HG03571 (cell line): ENCODE measurements around the gene STK32A.
"Not testable (repeated sequence)": the region's sequence is repeated elsewhere in the genome, so short reads cannot be mapped to it uniquely, and the experiment has no call there.

ENCODE experiments used
- ATAC-seq: cut with Tn5 transposase; IDR thresholded peaks from one replicate; pipeline ENCODE4 v1.9.1; 2021; ENCODE audit not compliant: unreplicated experiment

Gene STK32A

DNA sequence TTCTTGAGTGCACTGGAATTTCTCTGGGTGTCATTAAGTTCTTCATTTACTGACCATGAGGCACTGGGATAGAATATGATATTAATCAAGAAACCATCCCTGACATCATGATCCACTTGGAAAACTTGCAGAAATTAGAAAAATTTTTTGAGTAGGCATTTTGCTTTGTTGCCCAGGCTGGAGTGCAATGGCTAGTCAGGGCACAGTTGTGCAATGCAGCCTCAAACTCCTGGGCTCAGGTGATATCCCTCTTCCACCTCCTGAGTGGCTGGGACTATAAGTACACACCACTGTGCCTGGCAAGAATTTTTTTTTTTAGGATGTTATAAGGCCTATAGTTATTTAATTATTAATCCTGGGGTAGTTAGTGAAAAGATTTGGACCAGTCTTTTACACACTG lies 106.5 kb downstream of the STK32A start:
- ATAC-seq = no peak

DNA sequence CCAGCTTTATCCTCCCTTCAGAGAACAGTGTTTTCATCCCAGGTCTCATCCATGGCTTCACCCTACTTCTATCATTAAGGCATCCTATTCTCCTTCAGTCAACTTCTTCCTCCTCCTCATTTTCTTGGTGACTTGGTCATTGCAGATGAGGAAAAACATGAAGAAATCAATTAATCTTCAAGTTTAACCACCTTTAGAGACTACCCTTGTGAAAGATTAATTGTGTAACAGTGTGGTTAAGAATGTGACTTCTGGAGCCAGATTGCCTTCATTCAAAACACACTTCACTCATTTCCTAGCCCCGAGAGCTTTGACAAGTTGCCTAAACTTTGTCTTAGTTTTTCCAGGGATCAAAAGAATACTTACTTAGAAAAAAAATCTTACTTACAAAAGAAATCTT lies 110.0 kb downstream of the STK32A start:
- ATAC-seq = no peak

DNA sequence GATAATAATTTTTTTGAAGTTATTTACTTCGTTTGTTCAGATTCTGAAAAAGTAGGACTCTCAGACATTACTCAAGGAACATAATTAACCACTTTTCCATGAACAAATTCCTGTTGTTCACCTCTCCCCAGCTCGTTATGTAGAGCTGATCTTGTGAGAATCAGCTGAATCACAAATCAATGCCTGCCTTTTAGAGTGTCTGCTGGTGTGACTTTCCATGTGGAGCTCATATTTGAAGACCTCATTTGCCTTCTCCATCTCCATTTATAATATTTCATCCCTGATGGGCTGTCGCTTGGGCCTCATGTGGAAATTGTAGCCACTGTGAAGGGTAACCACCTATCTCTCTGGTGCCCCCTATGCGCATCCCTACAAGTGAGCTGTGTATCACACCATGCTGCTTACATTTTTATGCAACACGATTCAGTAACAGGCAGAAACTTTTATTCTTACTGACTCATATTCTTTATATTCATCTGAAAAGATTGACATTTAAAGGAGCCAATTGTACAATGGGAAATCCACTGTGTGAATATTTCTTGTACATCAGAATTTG lies 111.3 kb downstream of the STK32A start:
- ATAC-seq = no peak

DNA sequence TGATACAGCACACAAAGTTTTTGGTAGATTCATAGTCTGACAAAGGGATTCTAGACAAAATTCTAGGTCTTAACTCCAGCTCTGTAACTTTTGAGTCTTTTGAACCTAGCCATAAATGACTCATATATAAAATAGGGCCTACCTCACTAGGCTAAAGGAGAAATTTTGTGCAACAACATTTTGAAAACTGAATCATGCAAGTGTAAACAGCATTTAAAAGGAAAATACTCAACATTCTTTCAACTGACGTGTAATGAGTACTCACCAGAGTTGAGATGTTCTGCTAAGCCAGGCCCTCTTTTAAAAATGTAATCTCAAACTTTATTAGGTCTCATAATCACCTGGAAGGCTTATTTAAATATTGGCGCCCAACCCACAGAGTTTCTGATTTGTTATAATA lies 113.2 kb downstream of the STK32A start:
- no peak for ATAC-seq

DNA sequence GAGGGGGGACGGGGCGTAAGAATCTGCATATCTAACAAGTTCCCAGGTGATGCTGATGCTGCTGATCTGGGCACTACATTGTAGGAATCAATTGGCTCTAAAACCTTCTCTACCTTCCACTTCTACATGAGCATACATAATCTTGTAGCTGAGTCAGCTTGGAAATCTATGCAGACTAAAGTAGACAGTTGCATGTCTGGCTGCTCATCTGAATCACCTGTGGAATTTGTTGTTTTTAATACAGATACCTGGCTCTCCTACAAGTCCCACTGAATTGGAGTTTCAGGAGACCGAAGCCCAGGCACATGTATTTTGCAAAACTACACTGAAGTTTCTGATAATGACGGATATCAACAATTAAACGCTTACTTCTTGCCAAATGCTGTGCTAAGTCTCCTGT lies 113.6 kb downstream of the STK32A start:
- ATAC-seq = no peak

DNA sequence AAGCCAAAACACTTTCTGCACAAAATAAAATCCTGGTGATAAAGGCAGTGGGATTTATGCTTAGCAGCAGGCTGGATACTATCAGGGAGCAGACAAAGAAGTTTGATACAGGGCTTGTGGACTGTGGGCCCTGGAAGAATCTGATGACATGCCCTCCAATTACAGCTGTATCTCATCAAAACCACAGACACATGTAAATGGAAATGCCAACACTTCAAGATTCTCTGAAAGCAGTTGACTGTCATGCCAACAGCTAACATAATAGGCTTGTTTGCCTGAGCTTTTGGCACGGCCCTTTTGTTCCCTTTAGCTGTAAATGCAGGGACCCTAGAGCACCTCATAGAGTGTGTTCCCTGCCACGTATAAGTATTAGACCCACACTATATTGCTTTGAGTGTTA lies 114.4 kb downstream of the STK32A start:
- ATAC-seq = no peak

DNA sequence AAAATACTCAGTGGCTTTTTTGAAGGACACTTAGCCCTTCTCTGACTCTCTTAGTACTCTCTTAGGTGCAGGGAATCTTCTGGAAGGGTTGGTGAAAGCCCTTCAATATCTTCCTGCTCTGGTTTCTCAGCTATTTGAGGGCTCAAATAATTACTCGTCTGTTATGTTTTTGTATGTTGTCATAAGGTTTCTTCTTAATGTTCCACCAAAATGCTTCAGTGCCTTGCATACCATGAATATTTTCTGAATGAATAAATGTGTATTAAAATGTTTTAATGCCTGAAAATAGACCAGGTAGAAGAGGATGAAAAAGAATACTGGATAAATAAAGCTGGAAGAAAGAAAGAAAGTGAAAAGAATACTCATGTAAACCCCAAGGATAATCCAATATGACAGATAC lies 124.3 kb downstream of the STK32A start:
- no peak for ATAC-seq

DNA sequence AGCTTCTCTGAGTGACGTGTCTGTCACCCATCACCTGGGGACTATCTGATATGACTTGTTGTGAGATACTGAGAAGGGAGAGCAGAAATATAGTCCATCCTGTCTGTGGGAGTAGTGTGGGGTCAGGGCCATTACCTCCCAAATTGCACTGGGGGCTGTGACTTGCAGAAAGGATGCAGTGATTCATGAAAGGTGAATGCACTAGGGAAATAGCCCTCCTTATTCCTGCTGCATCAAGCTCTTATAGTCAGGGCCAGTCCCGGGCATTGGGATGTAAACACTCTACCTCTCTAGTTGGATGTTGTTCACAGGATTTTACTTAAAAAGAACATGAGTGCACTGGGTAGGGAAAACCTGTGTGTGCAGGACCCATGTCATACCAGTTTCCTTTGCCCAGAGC lies 124.8 kb downstream of the STK32A start:
- ATAC-seq = no peak

DNA sequence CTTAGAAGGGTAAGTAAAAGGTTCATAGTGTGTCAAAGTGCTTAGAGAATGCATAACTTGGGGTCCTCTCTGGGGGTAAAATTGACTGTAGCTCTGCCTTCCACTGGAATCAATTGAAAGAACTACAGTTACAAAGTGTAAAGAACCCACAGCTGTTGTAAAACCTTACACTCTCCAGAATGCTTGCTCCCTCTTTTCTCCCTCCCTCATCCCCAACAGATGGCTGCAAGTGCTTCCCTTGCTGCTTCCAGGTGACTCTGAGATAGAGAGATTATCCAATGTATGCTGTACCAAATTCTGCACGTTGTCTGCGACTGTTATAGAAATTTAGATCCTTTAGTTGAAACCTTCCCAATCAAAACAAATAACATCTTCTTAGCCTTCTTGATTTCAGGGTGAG lies 126.0 kb downstream of the STK32A start:
- ATAC-seq = no peak

DNA sequence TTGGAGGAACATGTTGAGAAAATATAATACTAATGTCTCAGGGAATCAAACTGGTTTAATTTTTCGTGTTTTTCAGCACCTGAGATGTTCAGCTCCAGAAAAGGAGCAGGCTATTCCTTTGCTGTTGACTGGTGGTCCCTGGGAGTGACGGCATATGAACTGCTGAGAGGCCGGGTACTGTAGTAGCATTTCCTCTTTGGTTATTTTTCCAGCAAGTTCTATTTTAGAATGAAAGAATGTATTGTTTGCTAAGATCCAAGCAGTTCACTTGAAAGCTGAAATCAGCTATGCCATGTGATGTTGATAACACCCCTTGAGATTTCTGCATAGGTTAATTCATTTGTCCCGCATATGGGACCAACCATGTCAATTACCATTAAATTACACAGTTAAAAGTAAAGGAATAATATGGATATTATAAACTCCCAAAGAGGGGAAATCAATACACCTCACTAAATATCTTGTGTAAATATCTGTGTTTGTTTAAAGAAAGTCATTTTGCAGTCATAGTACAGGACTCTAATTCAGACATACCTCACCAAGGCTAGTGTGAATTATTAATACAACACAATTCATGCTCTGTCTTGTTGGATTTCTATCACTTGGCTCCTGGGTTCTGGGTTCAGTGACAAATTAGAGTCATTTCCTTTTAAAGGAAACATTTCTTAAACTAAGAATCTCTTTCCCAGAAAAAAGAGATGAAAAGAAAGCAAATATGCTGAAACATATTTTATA lies 126.8 kb downstream of the STK32A start:
- no peak for ATAC-seq

DNA sequence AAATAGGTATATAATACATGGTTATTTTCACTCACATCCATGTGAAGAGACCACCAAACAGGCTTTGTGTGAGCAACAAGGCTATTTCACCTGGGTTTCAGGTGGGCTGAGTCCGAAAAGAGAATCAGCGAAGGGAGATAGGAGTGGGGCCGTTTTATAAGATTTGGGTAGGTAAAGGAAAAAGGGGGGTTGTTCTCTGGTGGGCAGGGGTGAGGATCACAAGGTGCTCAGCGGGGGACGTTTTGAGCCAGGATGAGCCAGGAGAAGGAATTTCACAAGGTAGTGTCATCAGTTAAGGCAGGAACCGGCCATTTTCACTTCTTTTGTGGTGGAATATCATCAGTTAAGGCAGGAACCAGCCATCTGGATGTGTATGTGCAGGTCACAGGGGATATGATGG lies 132.6 kb downstream of the STK32A start:
- ATAC-seq = not testable (repeated sequence)

DNA sequence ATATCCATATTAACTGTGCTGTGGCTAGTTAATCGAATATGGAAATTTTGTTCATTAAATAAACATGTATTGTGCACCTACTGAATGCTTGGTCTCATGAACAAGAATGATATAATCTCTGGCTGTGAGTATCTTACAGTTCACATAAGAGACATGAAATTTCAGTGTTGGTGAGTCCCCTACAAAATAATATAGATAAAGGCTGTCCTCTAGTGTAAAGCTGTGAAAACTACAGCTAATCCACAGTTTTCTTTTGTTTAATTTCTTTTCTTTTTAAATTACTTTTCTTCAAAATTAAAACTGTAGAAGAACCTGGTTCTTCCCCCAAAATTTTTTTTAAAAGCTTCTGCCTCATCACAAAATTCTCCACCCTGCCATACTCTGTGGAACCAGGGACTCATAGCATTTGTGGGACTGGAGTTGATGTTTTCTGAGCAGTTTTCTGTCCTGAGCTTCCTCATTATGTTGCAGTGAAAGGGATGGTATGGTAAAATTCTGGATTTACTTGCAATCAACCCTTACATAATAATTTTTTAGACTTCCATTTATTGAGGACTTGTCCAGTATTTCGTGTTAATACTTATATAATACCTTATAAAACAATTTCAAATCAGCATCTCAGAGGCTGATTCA lies 135.0 kb downstream of the STK32A start:
- ATAC-seq = no peak

DNA sequence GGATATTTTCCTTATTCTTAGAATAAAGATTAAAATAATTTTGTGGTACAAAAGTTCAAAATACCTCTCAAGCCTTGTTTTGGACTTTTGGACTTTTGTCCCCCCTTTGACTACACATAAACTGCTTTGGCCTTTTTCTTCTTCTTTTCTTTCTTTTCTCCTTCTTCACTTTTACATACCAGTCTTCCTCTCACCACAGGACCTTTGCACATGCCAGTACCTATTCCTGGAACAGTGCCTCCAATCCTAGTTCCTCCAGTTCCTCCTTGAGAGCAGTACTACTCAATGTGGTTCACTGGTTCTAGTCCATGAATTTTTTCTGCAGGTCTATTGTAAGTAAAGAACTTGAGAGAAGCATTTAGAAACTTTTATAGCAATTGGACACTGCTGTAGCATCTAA lies 136.5 kb downstream of the STK32A start:
- ATAC-seq = no peak

DNA sequence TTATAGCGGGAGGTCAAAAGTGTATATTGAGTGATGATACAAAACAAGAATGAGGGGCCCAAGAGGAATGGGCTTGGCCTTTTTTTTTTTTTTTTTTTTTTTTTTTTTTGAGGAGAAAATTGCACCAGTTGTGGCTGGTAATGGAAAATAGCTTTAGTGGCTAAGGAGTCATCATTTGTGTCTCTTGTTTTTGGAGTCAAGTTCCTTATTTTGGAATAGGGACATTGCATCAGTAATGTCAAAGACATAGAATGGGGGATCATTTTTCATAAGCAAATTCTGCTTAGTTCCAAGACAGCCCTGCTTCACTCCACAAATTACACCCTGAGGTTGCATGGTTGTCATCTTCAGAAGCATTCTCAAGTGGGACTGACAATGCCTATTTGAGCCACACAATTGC lies 137.4 kb downstream of the STK32A start:
- ATAC-seq = no peak

DNA sequence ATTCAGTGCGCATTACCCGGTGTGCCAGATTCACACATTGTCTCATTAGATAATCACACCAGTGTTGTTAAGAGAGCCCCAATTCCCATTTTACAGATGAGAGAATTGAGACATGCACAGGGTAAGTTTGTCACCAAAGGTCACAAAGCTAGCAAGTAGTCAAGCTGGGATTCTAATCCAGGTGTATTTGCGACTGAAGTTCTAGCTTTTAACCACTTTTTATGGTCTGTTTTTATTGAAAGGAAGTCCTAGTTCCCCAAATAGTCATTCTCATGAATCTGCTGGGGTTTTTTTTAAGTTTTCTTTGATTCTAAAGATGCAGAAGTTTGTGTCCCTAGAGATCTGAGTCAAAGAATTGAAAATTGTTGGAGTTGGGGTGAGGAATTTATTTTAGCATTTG lies 138.5 kb downstream of the STK32A start:
- no peak for ATAC-seq

DNA sequence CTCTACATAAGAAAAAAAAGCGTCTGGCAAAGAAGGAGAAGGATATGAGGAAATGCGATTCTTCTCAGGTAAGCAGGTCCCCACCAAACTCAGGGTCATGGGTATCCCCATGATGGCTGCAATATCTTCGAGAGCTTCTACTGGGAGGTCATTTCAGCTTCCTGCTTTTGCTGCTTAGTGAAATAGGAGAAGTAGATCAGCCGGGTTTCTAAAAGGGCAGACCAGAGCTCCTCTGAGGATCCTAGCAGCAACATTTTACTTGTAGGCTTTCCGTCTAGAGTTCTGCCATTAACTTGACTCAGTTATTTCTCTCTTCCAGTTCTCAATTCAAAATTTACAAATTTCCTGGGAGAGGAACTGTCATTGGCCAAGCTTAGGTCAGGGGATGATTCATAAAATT lies 140.3 kb downstream of the STK32A start:
- ATAC-seq = no peak

DNA sequence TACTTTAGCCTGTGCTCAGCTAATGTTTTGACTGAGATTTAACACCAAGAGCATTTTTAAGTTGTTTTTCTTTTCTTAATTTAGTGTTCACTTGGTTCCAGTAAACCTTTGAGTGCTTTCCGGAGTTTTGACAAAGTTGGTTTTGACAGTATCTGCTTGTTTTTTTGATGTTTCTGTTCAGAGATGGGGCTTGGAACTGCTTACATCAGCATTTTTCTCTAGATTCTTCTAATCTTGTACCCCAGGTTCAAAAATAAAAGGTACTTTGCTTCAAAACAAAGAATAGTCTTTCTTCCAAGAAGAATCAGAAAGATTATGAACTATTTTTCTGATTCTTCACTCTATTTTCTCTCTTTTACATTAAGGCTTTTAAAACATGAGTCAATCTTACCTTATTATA lies 142.9 kb downstream of the STK32A start:
- no peak for ATAC-seq

DNA sequence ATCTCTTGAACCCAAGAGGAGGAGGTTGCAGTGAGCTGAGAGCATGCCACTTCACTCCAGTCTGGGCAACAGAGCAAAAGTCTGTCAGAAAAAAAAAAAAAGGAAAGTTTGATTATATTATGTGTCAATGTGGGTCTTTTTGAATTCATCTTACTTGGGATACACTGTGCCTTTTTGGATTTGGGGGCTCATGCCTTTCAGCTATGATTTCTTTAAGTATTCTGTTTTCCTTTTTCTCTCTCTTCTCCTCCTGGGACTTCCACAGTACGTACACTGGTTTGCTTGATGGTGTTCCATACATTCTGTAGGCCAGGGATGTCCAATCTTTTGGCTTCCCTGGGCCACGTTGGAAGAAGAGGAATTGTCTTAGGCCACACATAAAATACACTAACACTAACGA lies 146.7 kb downstream of the STK32A start:
- no peak for ATAC-seq

DNA sequence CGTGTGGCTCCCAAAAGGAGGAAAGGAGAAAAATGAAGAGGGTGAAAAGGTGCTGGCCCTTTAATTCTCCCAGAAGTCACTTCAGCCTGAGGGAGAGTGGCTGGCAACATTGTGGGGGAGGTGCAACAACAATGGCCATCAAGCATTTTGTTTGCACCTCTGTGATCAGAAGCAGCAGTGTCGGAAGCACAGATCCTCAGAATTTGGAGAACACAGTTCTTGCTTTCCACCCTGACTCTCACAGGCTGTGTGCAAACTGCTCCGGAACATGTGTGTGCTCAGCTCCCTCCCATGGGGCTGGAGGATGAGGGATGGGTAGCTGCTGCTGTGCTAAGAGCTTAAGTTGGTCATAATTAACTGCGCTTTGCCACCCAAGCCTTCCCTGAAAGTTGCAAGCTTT lies 147.9 kb downstream of the STK32A start:
- no peak for ATAC-seq

DNA sequence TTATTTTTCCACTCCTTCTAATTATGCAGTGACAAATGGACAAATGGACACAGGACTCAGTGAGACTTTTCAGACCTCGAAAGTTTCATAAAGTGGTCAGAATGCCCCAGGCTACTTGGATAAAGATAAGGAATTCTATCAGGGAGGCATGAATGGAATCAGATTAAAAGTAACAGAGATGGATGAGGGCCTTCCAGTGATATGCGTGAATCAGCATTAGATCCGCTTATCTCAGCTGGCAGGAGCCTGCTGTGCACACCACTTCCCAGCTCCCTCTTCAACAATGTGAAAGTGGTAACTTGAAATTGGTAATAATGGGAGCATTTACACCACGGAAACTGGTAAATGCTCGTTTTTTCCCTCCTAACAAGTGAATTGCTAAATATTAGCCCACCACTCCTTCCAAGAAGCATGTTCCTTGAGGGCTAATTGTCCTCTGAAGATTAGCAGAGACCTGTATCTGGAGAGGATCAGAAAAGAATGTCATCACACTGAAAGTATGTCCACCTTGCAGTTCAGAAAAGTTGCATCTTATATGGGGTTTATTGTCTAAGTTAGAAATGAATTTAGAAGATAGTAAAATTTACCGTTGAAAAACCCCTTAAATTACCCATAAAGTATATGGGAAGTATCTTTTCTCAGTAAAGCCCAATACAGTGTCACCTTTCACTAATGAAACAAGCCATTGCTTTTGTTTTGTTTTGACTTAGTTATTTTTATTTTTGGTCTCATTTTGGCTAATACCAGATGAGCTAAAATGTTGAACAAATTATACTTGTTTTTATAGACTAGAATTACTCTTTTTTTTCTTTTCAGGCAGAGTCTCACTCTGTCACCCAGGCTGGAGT lies 149.7 kb downstream of the STK32A start:
- ATAC-seq = no peak

DNA sequence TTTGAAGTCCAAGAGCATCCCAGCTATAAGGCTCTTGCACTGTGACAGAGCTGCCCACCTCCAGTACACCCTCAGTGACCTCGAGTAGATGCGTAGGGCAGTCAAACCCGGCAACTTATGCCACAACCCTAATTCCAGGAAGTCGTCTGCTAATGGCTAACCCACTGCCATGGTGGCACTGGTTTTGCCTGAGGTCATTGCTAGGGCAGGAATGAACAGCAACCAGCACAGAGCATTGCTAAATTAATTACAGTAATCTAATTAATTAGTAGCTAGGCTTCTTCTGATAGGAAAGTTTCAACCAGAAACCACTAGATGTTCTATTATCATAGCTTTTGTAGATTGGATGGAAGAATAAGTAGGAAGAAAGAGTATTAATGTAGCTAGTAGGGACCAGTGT lies 152.3 kb downstream of the STK32A start:
- ATAC-seq = no peak
